ENCODE measurements around the gene EEF2K.

The EEF2K gene

GRCh38 chr16:22311520-22311919, 105.4 kb downstream of the EEF2K start:
- TF ChIP-seq CTCF (conservative IDR thresholded peaks at IDR 0.05; ENCODE audit: low read depth, low read length): no peak
- DNase-seq (ENCODE audit: low read depth): no peak
- H3K4me3 ChIP-seq (ENCODE audit: low read length): no peak overlapping the region

- H3K4me3 ChIP-seq (ENCODE audit: low read length): no peak overlapping the region
- no peak for TF ChIP-seq CTCF (conservative IDR thresholded peaks at IDR 0.05; ENCODE audit: low read depth, low read length)
- DNase-seq (ENCODE audit: low read depth): no peak
Observed at GRCh38 chr16:22312897-22313781, 107.1 kb downstream of the EEF2K start.

GRCh38 chr16:22313876-22314470, 107.9 kb downstream of the EEF2K start:
- no peak overlapping the region for H3K4me3 ChIP-seq (ENCODE audit: low read length)
- DNase-seq (ENCODE audit: low read depth): no peak
- no peak for TF ChIP-seq CTCF (conservative IDR thresholded peaks at IDR 0.05; ENCODE audit: low read depth, low read length)

- H3K4me3 ChIP-seq (ENCODE audit: low read length): no peak overlapping the region
- peak; percentile 77 for DNase-seq (ENCODE audit: low read depth)
- TF ChIP-seq CTCF (conservative IDR thresholded peaks at IDR 0.05; ENCODE audit: low read depth, low read length): no peak
Observed at GRCh38 chr16:22314661-22315626, 108.9 kb downstream of the EEF2K start.

- DNase-seq (ENCODE audit: low read depth): no peak
- TF ChIP-seq CTCF (conservative IDR thresholded peaks at IDR 0.05; ENCODE audit: low read depth, low read length): no peak
- H3K4me3 ChIP-seq (ENCODE audit: low read length): no peak overlapping the region
Observed at GRCh38 chr16:22315979-22316378, 109.9 kb downstream of the EEF2K start.

- DNase-seq (ENCODE audit: low read depth): no peak
- TF ChIP-seq CTCF (conservative IDR thresholded peaks at IDR 0.05; ENCODE audit: low read depth, low read length): no peak
- H3K4me3 ChIP-seq (ENCODE audit: low read length): no peak overlapping the region
Observed at GRCh38 chr16:22316411-22316811, 110.3 kb downstream of the EEF2K start.
